Endodermal cell (in vitro differentiated cells): ENCODE results near the gene PLEKHB2. TPM values are rescaled to one million over a fixed set of nuclear protein-coding genes. Genes with fewer than 3 reads are reported as not detected.
"Not testable (repeated sequence)": the region's sequence is repeated elsewhere in the genome, so short reads cannot be mapped to it uniquely, and the experiment has no call there.

Experiments
- DNase-seq: peaks from one replicate; pipeline ENCODE4 v3.0.0-alpha.2; 2017
- H3K27ac ChIP-seq: 2 replicates; pipeline ENCODE4 v1.5.1; 2013; ENCODE audit warnings: mild to moderate bottlenecking, low read depth, low read length, moderate library complexity
- H3K27me3 ChIP-seq: 2 replicates; pipeline ENCODE4 v1.6.1; 2013; ENCODE audit warnings: mild to moderate bottlenecking, low read length, moderate library complexity; ENCODE audit not compliant: insufficient read depth, control insufficient read depth, poor library complexity, severe bottlenecking
- H3K36me3 ChIP-seq: 2 replicates; pipeline ENCODE4 v1.7.0; 2013; ENCODE audit warnings: mild to moderate bottlenecking, low read length, moderate library complexity; ENCODE audit not compliant: control insufficient read depth, insufficient read depth
- H3K4me1 ChIP-seq: one replicate; pipeline ENCODE4 v1.7.0; 2013; ENCODE audit warnings: low read length; ENCODE audit not compliant: control insufficient read depth, insufficient read depth
- H3K4me3 ChIP-seq: 2 replicates; pipeline ENCODE4 v1.5.1; 2013; ENCODE audit warnings: mild to moderate bottlenecking, low read length, moderate library complexity
- H3K9ac ChIP-seq: 2 replicates; pipeline ENCODE4 v1.6.1; 2013; ENCODE audit warnings: mild to moderate bottlenecking, low read length, moderate library complexity; ENCODE audit not compliant: poor library complexity, severe bottlenecking; ENCODE audit errors: extremely low read depth
- H3K9me3 ChIP-seq: 2 replicates; pipeline ENCODE4 v1.6.1; 2013; ENCODE audit warnings: mild to moderate bottlenecking, low read length, moderate library complexity; ENCODE audit not compliant: control insufficient read depth
- H3K27ac Mint-ChIP-seq: 2 replicates; pipeline ENCODE4 v1.8.0; 2020; ENCODE audit warnings: mixed read lengths
- H3K27me3 Mint-ChIP-seq: 2 replicates; pipeline ENCODE4 v1.8.0; 2021; ENCODE audit warnings: mild to moderate bottlenecking, mixed read lengths; ENCODE audit not compliant: insufficient read depth
- H3K36me3 Mint-ChIP-seq: 2 replicates; pipeline ENCODE4 v1.8.0; 2020; ENCODE audit warnings: low read depth, mixed read lengths
- H3K4me1 Mint-ChIP-seq: 2 replicates; pipeline ENCODE4 v1.8.0; 2020; ENCODE audit warnings: mixed read lengths
- H3K4me3 Mint-ChIP-seq: 2 replicates; pipeline ENCODE4 v1.8.0; 2020; ENCODE audit warnings: mild to moderate bottlenecking, moderate library complexity, mixed read lengths
- H3K9me3 Mint-ChIP-seq: 2 replicates; pipeline ENCODE4 v1.8.0; 2020; ENCODE audit warnings: mild to moderate bottlenecking, mixed read lengths
- CTCF ChIP-seq: fragments of 200-600 bp; sonication (generic); conservative IDR thresholded peaks from 2 replicates; pipeline ENCODE4 v1.5.0; 2021; ENCODE audit warnings: antibody characterized with exemption, mild to moderate bottlenecking
- WGBS, 2 experiments: methylation state at CpG; one replicate each; pipeline versions ENCODE4 v1.1.5 to v1.1.7; 2013; ENCODE audit warnings: missing lambda C conversion rate in 2 of 2, mixed read lengths in 1 of 2; ENCODE audit not compliant: insufficient coverage in 1 of 2, insufficient read length in 1 of 2; 5-methylcytosine and 5-hydroxymethylcytosine counted together
- total RNA-seq, 2 donors: library from RNA; stranded (reverse); fragmentation: NEBNext Ultra II Directional in 1 of 2; extraction: Animal tissue kit (Norgen Biotek cat#: 25700) in 1 of 2; gene quantifications; 2 replicates in 1 of 2; 3 replicates in 1 of 2; pipeline ENCODE4 v1.2.1, GENCODE V29; 2021

Gene PLEKHB2
- total RNA-seq, 2 donors from 2014 or later, result 66.7 to 68.6 TPM

DNA sequence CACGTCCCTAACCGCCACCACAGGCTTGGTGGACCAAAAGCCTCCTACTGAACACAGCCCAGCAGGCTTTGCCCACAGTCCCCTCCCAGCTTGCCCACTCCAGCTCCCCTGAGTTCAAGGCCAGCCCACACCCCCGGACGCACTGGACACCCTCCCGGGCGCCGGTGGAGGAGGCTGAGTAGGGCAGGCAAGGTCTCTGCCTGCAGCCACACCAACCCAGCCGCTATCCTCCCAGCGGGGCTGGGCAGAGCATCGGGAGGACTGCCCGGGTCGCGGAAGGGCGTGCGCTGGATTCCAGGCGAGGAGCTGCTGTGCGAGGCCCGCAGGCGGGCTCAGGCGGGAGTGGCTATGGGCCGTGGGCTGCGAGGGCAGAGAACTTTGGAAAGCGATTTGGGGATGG is 49.5 kb downstream of the PLEKHB2 start:
- TF ChIP-seq CTCF, result no peak

GRCh38 chr2:131155208-131155855 is 50.2 kb downstream of the PLEKHB2 start:
- H3K9me3 ChIP-seq, result no peaks in the 10 kb centered on the region
- no peaks in the 10 kb centered on the region for H3K9me3 Mint-ChIP-seq
- no peak for DNase-seq
- H3K4me1 ChIP-seq, result no peaks in the 10 kb centered on the region
- no peak overlapping the region for H3K4me3 Mint-ChIP-seq
- no peaks in the 10 kb centered on the region for H3K27me3 Mint-ChIP-seq
- H3K36me3 Mint-ChIP-seq, result peaks cover 9% of the 10 kb centered on the region
- no peak overlapping the region for H3K27ac Mint-ChIP-seq
- no peak overlapping the region for H3K4me3 ChIP-seq
- no peak for TF ChIP-seq CTCF
- peaks cover 4% of the 10 kb centered on the region for H3K4me1 Mint-ChIP-seq
- peaks cover 12% of the 10 kb centered on the region for H3K36me3 ChIP-seq
- WGBS, 2 experiments, result 96 to 98% methylated on average over 25 to 46 of the region's 46 CpGs
- H3K27ac ChIP-seq, result no peak overlapping the region
- H3K9ac ChIP-seq, result no peak overlapping the region
- H3K27me3 ChIP-seq, result no peaks in the 10 kb centered on the region

More for the DNA sequence above, 49.5 kb downstream of the PLEKHB2 start:
- Histone ChIP-seq H3K27me3 (no peaks in the 10 kb centered on the region), H3K9ac (no peak overlapping the region), H3K36me3 (peaks cover 16% of the 10 kb centered on the region), H3K4me1 (no peaks in the 10 kb centered on the region), H3K4me3 (no peak overlapping the region), H3K27ac (no peak overlapping the region), H3K9me3 (no peaks in the 10 kb centered on the region)
- H3K27me3 Mint-ChIP-seq, result no peaks in the 10 kb centered on the region
- peaks cover 4% of the 10 kb centered on the region for H3K4me1 Mint-ChIP-seq
- no peak overlapping the region for H3K4me3 Mint-ChIP-seq
- DNase-seq, result no peak
- peaks cover 14% of the 10 kb centered on the region for H3K36me3 Mint-ChIP-seq
- no peaks in the 10 kb centered on the region for H3K9me3 Mint-ChIP-seq
- 93 to 99% methylated on average over 17 to 23 of the region's 23 CpGs for WGBS, 2 experiments
- H3K27ac Mint-ChIP-seq, result no peak overlapping the region

DNA sequence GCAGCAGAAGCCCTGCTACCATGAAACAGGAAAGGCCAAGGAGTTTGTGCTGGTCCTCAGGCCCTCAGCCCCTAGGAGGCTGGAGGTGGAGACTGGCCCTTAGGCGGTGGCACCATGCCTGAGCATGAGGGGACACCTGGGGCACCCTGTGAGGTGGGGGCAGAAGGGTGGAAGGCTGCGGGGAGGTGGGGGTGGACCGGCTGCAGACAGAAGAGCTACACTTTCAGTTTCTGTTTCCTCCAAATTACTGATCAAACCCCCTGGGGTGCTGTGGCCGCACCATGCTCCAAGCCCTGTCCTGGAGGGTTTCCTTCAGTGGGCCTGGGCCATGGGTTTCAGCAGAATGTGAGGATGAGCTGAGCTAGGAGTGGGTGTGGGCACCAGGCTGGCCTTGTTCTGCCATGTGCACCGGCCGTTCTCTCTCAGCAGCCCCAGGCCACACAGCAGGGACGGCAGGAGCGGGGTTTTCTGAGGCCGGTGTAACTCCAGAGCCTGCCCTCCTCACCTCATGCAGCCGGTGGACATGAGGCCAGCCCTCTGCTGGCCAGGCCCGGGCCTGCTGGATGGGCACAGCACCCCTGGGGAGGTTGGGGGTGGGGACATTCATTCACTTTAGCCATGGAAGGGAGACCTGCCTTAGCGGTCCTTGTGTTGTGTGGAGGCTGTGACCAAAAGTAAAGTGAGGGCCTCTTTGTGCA is 51.5 kb downstream of the PLEKHB2 start:
- WGBS, 2 experiments, result 92% methylated on average over 12 of the region's 12 CpGs; no CpG with 5 or more reads in 1 of the 2 experiments
- Mint-ChIP-seq H3K4me3 (no peak overlapping the region), H3K27me3 (no peaks in the 10 kb centered on the region), H3K9me3 (no peaks in the 10 kb centered on the region), H3K4me1 (peaks cover 4% of the 10 kb centered on the region), H3K36me3 (no peaks in the 10 kb centered on the region), H3K27ac (no peak overlapping the region)
- TF ChIP-seq CTCF, result peak; percentile 52
- Histone ChIP-seq H3K27ac (no peak overlapping the region), H3K4me1 (no peaks in the 10 kb centered on the region), H3K9ac (no peak overlapping the region), H3K27me3 (no peaks in the 10 kb centered on the region), H3K9me3 (no peaks in the 10 kb centered on the region), H3K36me3 (peaks cover 2% of the 10 kb centered on the region), H3K4me3 (no peak overlapping the region)
- peak; percentile 63 for DNase-seq

DNA sequence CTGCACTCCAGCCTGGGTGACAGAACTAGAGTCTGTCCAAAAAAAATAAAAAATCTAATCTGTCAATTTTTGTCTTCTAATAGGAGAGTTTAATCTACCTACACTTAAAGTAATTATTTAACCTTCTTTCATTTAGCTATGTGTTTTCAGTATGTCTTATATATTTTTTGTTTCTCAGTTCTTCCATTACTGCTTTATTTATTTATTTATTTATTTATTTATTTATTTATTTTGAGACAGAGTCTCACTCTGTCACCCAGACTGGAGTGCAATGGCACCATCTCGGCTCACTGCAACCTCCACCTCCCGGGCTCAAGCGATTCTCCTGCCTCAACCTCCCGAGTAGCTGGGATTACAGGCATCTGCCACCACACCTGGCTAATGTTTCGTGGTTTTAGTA is 60.4 kb downstream of the PLEKHB2 start:
- H3K4me3 Mint-ChIP-seq, H3K9me3 Mint-ChIP-seq, H3K27ac ChIP-seq, H3K4me3 ChIP-seq, DNase-seq, H3K4me1 ChIP-seq, H3K36me3 ChIP-seq, H3K9ac ChIP-seq, H3K27me3 ChIP-seq, H3K27me3 Mint-ChIP-seq, H3K9me3 ChIP-seq, H3K4me1 Mint-ChIP-seq, H3K36me3 Mint-ChIP-seq, H3K27ac Mint-ChIP-seq: not testable (repeated sequence)
- WGBS, 2 experiments, result 89 to 97% methylated on average over 5 of the region's 5 CpGs
